Astrocyte of the cerebellum (primary cell): Measurements from ENCODE around the gene SLCO2B1.

Experiments used
- DNase-seq: peaks from one replicate; pipeline ENCODE4 v3.0.0-alpha.2; 2011; ENCODE audit warnings: low read depth
- H3K4me3 ChIP-seq: 2 replicates; pipeline ENCODE4 v1.5.1; 2011; ENCODE audit warnings: mild to moderate bottlenecking, low read depth, low read length, moderate library complexity
- in situ Hi-C: cut with HindIII; loops from 2 replicates; pipeline ENCODE4 v1.10.0; 2017; ENCODE audit warnings: low sequenced_read_pairs
- TF ChIP-seq, protein P1 (sequence below): IDR thresholded peaks from 2 replicates; pipeline ENCODE4 v1.5.1; 2012; ENCODE audit warnings: low read length, low read depth, moderate library complexity, mild to moderate bottlenecking; ENCODE audit errors: missing control alignments

Gene SLCO2B1

GRCh38 chr11:75184757-75185425, 34.0 kb downstream of the SLCO2B1 start:
- TF ChIP-seq, protein P1, sequence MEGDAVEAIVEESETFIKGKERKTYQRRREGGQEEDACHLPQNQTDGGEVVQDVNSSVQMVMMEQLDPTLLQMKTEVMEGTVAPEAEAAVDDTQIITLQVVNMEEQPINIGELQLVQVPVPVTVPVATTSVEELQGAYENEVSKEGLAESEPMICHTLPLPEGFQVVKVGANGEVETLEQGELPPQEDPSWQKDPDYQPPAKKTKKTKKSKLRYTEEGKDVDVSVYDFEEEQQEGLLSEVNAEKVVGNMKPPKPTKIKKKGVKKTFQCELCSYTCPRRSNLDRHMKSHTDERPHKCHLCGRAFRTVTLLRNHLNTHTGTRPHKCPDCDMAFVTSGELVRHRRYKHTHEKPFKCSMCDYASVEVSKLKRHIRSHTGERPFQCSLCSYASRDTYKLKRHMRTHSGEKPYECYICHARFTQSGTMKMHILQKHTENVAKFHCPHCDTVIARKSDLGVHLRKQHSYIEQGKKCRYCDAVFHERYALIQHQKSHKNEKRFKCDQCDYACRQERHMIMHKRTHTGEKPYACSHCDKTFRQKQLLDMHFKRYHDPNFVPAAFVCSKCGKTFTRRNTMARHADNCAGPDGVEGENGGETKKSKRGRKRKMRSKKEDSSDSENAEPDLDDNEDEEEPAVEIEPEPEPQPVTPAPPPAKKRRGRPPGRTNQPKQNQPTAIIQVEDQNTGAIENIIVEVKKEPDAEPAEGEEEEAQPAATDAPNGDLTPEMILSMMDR: peak; percentile 2
- in situ Hi-C loops: no loop called here
- no peak for DNase-seq
- no peak overlapping the region for H3K4me3 ChIP-seq

- TF ChIP-seq, protein P1: no peak
- H3K4me3 ChIP-seq: no peak overlapping the region
- no peak for DNase-seq
- in situ Hi-C loops: no loop called here
Measured at GRCh38 chr11:75185866-75186265, 35.0 kb downstream of the SLCO2B1 start.

GRCh38 chr11:75186999-75187398, 36.1 kb downstream of the SLCO2B1 start:
- in situ Hi-C loops: no loop called here
- TF ChIP-seq, protein P1: no peak
- H3K4me3 ChIP-seq: no peak overlapping the region
- DNase-seq: no peak

DNA sequence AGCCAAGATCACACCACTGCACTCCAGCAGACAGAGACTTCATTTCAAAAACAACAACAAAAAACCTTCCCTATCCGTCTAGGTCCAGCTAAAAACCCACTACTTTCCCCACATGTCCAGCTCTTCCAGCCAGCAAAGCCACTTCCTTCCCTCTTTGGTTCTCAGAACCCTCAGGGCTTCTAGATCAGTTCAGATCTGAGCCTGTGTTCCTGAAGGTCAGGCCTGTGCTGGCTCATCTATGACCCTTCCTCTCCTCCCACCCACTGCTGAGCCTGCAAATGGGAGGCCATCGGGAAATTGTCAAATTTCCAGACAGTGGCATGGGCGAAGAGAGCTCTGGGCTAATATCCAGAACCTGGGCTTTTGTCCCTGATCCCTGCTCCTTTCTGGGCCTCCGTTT, 37.8 kb downstream of the SLCO2B1 start:
- DNase-seq: no peak
- in situ Hi-C loops: no loop called here
- TF ChIP-seq, protein P1: no peak
- no peak overlapping the region for H3K4me3 ChIP-seq

DNA sequence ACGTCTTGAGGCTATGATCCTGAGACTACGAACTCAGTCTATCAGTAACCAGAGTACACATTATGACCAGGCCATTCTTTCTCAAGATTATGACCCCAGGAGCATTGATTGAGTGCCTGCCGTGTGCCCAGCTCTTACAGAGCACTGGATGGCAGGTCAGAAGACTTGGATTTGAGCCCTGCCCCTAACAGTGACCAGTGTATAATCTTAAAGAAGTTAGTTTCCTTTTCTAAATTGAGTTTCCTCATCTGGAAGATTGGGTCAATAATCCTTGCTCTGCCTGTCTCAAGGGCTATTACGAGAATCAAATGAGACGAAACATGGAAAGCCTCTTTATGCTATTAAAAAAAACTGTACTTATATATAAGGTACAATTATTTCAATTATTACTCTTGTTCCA, 38.2 kb downstream of the SLCO2B1 start:
- in situ Hi-C loops: no loop called here
- no peak for DNase-seq
- no peak overlapping the region for H3K4me3 ChIP-seq
- TF ChIP-seq, protein P1: no peak

DNA sequence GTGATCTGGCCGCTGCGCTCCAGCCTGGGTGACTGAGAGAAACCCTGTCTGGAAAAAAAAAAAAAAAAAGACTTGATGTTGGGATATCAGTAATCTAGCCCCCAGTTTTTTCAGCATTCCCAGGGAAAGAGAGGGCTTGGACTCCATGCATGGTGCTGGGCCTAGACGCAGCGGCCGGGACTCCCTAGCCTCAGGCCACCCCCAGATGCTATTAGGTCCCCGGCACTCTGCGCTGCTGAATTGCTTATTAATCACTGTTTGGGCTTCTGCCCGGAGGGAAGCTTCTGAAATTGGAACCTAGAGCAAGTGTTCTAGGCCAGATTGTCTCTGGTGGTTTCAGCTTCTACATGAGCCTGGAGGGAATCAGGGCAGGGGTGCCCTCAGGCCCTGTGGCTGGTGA, 39.0 kb downstream of the SLCO2B1 start:
- no peak for DNase-seq
- H3K4me3 ChIP-seq: no peak overlapping the region
- TF ChIP-seq, protein P1: no peak
- in situ Hi-C loops: no loop called here
